HG03439 (cell line): ENCODE data around the gene CDHR2.
A peak's percentile ranks its signal among the peaks of the same experiment; 100 is the strongest.

Source experiments
- ATAC-seq: cut with Tn5 transposase; IDR thresholded peaks from one replicate; pipeline ENCODE4 v1.9.1; 2021; ENCODE audit warnings: mild to moderate bottlenecking, moderate library complexity; ENCODE audit not compliant: unreplicated experiment

The CDHR2 gene

GRCh38 chr5:176529116-176529740 lies 19.9 kb upstream of the CDHR2 start:
- ATAC-seq = no peak

- ATAC-seq = no peak
Measured at GRCh38 chr5:176529741-176530141, 19.4 kb upstream of the CDHR2 start.

- no peak for ATAC-seq
Measured at GRCh38 chr5:176530393-176530982, 18.7 kb upstream of the CDHR2 start.

GRCh38 chr5:176530983-176531901 lies 17.9 kb upstream of the CDHR2 start:
- ATAC-seq = no peak

GRCh38 chr5:176531902-176532493 lies 17.1 kb upstream of the CDHR2 start:
- ATAC-seq = no peak

GRCh38 chr5:176532795-176533194 lies 16.3 kb upstream of the CDHR2 start:
- no peak for ATAC-seq

DNA sequence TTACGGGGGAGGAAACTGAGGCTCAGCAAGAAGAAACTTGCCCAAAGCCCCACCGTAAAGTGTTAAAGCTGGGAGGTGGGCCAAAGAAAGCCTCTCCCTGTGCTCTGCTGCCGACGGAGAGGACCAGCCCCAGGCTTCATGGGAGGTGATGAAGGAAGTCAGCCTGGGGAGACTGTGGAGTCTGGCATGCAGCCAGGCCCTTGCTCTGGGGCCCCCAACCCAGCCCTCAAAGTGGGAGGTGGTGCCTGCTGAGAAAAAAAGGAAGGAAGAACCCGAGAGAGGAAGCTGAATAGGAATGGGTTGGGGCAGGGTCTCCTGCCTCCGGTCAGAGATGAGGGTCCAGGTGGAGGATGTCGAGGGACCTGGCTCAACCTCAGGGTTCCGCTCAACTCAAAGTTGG lies 15.8 kb upstream of the CDHR2 start:
- ATAC-seq = no peak

- no peak for ATAC-seq
Measured at GRCh38 chr5:176533894-176534611, 15.1 kb upstream of the CDHR2 start.

- no peak for ATAC-seq
Measured at GRCh38 chr5:176534640-176535039, 14.5 kb upstream of the CDHR2 start.

GRCh38 chr5:176535101-176535663 lies 14.0 kb upstream of the CDHR2 start:
- no peak for ATAC-seq

GRCh38 chr5:176535664-176536131 lies 13.4 kb upstream of the CDHR2 start:
- no peak for ATAC-seq

- ATAC-seq = no peak
Measured at GRCh38 chr5:176536132-176536901, 12.8 kb upstream of the CDHR2 start.

GRCh38 chr5:176536902-176537553 lies 12.1 kb upstream of the CDHR2 start, which contains the start of gene RNF44:
RNF44 (minus strand) TSS chr5:176537402; CDS start chr5:176532472, 4,930 bp downstream.
- ATAC-seq = peak; percentile 65

DNA sequence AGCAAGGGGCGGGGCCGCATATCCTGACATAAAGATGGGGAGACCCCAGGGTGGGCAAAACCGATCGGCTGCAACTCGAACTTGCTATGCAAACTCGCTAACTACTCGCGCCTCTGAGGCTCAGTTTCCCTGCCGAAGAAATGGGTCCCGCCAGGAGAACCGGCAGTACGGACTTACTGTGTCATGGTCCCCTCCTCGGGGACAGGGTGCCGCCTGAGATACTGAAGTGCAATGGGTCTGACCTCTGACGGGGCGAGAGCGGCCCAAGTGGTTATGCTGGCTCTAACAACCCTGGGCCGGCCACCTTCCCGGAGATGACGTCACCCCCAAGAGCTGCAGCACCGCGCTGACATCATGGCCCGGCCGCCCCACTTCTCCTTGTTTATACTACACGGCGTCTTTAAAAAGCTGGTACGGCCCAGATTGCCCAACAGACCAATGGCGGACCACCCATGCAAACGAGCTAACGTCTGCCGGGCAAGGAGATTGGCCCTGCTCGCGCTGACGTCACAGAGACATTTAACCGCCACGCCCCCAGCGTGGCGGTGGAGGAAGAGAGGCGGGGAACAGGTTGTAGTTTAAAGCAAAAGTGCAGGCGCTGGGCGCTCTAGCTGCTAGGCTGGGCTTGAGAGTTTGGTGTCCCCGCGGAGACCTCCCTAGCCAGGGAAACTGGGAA lies 11.4 kb upstream of the CDHR2 start:
- peak; percentile 73 for ATAC-seq

- no peak for ATAC-seq
Measured at GRCh38 chr5:176538230-176538988, 10.7 kb upstream of the CDHR2 start.

- no peak for ATAC-seq
Measured at GRCh38 chr5:176538989-176539384, 10.2 kb upstream of the CDHR2 start.

DNA sequence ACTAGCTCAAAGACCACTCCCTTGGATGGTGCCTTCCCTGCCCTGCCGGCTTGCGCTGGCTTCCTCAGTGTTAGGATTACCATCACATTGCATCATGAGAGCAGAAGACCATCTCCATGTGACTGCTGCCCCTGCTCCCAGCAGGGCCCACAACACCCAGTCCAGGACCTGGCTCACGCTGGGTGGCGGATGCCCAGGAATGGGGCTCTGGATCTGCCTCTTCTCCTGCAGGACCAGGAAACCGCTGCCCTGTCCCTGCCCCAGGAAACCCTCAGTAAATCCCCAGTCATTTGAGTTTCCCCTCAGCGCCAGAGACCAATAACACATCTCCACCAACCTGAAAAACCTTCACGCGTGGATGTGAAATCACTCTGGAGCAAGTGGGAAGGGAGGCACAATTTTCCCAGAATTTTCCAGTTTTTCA lies 8.7 kb upstream of the CDHR2 start:
- no peak for ATAC-seq

DNA sequence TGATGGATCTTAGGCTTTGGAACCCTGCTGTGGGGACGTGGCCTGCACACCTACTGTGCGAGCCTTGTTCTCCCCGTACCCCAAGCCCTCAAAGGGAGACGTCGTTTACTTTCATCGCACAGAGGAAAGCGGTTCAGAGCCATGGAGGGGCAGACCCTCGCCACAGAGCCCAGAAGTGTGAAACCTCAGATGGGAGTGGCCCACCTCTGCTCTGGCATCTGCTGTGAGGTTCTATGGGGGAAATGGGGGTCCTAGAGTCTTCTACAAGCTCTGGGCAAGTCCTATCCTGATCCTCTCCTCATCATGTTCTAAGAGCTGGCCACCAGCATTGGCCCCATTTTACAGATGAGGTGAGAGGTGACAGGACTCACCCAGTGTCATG lies 8.2 kb upstream of the CDHR2 start:
- no peak for ATAC-seq
